HG02763 (cell line): ENCODE data around the gene MPZL2.

Experiments
- ATAC-seq: cut with Tn5 transposase; IDR thresholded peaks from one replicate; pipeline ENCODE4 v1.9.1; 2021; ENCODE audit warnings: mild to moderate bottlenecking, moderate library complexity; ENCODE audit not compliant: unreplicated experiment

The MPZL2 gene

DNA sequence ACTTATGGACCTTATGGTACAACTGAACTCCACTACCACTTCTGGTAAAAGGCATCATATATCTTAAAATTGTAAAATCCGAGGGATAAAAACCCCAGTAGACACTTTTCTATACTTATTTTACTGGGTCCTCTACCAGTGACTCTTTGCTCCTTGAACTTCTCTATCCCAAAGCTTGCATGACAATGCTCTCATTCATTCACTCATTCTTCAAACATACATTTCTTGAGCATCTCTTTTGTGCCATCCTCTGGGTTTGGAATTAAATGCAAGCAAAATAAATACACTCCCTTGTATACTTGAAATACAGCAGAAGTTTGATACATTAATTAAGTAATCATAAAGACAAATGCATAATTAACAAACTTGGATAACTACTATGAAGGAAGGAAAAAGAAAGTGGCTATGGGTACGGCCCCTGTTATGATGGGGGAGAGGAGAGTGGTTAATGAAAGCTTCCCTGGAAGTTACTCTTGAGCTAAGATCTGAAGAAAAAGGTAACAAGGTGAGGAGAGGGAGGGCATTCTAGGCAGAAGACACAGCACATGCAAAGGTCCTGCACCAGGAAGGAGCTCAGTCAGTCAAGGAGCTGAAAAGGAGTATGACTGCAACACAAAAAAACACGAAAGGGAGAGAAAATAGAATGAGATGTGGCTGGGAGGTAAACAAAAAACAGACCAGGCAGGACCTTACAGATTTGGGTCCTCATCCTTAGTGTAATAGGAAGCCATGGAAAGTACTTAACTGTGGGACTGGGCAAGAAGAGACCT is 19.9 kb downstream of the MPZL2 start:
- ATAC-seq = no peak

DNA sequence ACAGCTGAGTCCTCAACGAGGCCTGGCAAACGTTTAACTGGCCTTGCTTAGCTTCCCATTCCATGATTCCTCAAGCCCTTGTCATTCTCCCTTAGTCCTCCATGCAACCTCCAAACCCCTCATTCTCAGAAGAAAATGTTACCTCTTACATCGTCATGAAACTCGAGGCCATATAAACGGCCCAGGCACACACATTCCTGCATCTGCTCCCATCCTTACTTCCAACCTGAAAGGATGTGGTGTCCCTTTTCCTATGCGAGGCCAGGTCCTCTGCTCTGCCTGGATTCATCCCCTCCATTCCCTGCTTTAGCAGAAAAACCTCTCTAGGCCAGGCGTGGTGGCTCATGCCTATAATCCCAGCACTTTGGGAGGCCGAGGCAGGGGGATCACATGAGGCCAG is 20.9 kb downstream of the MPZL2 start:
- no peak for ATAC-seq

DNA sequence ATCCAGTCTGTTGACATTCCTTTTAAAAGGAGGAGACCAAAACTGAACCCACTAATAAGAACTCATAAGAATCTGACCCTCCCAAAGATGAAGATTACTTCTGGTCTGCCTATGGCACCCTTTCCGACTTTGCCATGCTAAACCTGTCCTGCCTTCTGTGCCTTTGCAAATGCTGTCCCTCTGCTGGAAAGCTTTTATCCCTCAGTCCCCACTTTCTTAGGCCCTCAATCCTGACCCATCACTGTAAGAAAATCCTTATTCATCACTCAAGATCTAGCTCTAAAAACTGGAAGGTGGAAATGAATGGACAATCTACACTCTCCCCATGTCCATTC is 22.4 kb downstream of the MPZL2 start:
- ATAC-seq = no peak

DNA sequence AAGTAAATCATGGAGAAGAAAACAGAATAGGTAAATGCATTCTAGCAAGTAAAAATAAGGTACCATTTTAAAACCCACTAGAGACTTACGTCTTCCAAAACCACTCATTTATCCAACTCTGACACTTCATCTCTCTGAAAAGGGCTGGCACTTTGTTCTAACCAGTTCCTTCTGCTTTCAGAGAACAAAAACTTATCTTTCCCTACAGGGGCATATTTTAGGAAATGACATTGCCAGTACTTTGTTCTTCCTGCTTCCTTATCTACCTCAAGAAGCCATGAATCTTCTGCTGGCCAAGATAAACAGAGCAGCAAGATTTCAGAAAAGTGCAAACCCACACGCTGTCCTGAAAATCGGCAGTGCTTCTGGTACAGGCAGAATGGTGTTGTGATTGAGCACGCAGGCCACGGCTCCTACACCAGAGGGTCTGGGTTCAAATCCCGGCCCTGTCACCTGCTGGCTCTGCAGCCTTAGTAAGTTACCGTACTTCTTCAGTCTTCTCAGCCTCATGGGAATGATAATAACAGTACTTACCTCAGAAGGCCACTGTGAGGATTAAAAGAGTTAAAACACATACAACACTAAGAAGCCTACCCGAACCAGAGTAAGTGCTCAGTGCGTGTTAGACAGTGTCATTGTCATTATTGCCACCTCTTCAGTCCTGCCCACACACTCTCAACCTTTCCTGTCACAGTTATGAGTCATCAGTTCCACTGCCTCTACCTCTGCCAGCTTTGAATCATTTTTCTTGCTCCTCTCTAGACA is 22.9 kb downstream of the MPZL2 start:
- ATAC-seq = peak; percentile 90

DNA sequence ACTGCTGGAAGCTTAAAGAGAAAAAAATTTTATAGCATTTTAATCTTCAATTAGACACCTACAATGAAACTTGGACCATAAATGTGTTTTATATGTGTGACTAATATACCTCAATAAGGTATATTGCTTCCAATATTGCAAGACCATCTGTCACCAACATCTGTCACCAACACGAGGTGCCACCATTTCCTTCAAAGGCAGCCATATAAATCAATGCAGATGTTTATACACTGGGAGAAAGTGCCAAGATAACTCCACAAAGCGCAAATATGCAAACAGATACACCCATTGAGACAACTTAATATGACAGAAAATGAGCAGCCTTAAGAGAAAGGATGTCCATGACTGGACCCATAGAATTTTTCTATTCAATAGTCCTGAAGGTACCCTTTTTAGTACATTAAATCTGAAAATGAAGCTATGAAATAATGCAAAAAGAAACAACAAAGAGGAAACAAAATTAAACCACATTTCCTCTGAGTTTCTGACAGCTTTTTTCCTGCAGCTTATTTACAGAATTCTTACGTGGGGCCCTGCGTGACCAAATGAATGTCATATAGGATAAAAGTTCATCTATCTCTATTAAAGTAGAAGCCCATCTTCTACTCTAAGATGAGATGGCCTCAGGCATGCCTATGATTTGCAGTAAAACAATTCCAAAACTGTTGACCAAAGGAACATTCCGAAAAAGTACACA is 24.4 kb downstream of the MPZL2 start:
- no peak for ATAC-seq

DNA sequence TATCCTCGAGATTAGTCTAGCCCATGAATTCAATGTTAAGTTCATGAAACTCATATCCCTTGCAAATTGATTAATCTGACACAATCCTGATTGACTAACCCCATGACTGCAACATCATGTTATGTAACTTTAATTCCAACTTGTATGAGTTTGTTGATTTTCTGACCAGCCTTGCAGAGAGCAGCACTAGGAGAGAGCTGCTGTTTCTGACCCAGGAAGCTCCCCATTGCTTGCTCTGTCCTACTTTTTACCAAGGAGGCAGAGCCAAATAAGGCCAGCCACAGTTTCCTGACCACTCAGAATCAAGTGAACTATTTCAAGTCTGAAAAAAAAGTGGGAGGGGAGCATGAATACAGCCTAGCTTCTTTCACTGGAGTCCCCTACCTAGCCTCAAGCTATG is 25.2 kb downstream of the MPZL2 start:
- ATAC-seq = no peak

DNA sequence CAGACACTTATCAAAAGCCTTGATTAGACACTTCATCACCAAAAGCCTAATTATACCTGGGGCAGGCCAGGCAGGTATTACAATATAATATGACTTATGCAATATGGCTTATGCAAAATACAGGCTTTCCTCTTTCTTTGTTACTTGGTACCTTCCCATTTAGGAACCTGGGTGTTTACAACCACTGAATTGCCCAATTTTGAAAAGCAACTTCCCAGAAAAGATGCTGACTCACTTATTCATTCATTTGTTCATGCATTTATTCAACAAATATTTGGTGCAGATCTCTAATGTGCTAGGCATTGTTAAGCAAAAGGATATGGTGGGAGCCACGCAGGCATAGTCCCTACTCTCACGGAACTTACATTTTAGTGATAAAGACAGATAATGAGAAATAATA is 25.7 kb downstream of the MPZL2 start:
- ATAC-seq = no peak

DNA sequence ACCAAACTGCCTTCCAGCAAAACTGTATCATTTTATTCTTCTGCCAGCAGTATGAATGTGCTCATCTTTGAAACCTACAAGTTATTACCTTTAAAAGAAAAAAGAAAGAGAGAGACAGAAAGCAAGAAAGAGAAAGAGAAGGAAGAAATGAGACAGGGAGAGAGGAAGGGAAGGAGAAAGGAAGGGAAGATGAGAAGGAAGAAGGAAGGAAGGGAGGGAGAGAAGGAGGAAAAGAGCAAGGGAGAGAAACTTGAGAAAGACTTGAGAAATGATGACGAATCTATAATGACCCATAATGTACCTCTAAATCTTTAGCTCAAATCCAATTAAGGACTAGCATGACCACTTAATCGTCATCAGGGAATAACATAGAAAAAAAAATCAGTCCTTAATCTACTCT is 27.9 kb downstream of the MPZL2 start:
- no peak for ATAC-seq

DNA sequence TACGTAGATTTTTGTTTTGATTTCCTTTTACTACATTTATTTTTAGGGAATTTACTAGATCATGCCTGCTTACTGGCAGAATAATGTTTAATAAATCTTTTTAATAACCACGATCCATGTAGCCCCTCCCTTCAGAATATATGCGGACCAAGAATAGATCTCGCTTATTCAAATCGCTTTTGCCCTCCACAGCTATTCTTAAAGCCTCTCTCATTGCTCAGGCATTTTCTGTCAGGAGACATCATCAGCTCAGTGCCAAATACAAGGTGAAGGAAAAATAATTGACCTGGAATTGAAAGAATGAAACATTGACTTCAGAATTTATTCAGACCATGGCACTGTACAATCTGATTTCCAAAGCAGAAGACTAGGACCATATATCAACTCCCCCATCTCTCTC is 29.3 kb downstream of the MPZL2 start:
- ATAC-seq = no peak

DNA sequence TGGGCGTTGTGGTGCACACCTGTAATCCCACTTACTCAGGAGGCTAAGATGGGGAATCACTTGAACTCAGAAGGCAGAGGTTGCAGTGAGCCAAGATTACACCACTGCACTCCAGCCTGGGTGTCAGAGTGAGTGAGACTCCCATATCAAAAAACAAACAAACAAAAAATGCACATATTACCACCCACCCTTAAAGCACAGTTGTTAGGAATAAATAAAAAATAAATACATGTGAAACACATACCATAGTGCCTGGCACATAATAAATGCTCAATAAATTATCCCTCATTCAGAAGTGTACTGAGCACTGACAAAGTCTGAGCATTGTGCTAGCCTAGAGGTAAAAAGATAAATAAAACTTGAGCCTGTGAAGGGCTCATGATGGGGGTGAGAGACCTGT is 30.2 kb downstream of the MPZL2 start:
- no peak for ATAC-seq

DNA sequence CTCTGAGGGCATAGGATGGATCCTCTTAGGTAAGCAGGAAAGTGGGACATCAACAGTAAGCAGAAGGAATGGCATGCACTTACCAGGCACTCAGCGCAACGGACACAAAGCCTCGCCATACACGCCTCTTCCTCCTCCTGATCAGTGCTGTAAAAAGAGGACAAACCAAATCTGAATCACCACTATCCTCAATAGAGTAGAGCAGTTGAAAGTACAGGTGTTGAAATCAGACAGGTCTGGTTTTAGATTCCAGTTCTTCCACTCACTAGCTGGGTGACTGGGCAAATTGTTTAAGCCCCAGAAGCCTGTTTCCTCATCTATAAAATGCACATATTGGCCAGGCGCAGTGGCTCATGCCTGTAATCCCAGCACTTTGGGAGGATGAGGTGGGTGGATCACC is 30.7 kb downstream of the MPZL2 start:
- no peak for ATAC-seq

DNA sequence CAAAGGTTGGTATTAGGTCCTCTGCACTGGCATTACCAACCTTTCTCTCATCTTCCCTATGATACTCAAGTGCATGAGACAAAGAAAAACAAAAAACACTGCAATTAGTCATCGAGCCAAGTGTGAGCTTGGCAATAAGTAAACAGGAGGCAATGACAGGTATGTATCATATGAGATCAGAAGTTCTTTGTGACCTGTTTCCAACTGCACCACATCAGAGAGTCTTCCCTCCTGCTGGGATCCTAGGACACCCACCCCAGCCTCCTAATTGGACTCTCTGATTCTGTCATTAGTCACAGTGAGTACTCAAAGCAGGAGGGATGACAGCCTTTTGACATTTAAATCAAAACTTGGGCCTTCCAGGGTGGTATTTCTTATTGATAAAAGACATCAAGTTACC is 31.4 kb downstream of the MPZL2 start:
- ATAC-seq = no peak

DNA sequence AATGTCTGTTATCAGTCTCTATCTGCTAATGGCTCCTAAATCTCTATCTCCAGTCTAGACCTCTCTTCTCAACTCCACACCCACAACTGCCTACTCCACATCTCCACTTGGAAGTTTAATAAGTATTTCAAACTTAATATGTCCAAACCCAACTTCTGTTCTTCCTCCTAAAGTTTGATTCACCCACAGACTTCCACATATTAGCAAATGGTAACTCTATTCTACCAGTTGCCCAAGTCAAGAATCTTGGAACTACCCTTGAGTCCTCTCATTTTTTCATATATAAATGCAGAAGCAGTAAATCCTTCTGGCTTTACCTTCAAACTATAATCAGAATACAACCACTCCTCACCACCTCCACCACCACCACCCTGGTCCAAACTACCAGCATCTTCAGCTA is 32.6 kb downstream of the MPZL2 start:
- no peak for ATAC-seq

DNA sequence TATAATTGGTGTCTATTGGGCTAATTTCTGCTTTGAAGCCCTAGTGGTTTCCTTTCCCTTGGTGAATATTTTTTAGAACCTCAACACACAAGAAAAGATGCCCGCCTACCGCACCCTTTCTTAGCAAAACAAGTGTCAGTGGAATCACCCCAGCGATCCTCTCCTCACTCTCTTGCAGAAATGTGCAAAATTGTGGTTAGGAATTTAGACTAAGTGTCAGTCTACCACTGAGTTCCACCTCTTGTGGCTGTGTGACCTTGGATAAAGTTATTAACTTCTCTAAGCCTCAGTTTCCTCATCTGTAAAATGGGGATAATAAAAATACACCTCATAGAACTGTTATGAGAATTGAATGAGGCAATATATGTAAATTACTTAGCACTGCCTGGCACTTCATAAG is 34.0 kb downstream of the MPZL2 start:
- ATAC-seq = no peak

DNA sequence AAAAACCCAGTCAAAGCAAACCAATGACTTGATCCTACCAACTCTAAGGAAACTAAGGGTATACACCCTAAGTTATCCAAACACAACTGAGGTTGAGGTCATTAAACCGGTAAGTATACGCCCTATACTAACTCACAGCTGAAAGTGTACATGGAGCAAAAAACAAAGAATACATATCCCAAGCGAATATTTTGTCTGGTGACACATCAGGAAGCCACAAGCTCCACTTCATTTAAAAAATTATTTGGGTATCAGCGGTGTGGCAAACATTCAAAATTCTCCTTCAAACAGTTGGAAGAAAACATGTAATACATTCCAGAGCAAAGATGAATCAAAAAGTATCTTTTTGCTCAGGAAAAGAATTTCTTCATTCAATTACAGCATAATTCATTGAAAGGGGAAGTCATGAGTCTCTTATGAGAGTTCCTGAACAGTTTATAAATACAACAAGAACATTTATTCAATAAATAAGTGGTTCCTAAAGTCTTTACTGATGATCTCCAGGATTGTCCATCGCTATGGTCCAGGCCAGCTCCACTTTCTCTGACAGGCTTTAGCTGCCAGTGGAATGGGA is 34.7 kb downstream of the MPZL2 start:
- no peak for ATAC-seq

DNA sequence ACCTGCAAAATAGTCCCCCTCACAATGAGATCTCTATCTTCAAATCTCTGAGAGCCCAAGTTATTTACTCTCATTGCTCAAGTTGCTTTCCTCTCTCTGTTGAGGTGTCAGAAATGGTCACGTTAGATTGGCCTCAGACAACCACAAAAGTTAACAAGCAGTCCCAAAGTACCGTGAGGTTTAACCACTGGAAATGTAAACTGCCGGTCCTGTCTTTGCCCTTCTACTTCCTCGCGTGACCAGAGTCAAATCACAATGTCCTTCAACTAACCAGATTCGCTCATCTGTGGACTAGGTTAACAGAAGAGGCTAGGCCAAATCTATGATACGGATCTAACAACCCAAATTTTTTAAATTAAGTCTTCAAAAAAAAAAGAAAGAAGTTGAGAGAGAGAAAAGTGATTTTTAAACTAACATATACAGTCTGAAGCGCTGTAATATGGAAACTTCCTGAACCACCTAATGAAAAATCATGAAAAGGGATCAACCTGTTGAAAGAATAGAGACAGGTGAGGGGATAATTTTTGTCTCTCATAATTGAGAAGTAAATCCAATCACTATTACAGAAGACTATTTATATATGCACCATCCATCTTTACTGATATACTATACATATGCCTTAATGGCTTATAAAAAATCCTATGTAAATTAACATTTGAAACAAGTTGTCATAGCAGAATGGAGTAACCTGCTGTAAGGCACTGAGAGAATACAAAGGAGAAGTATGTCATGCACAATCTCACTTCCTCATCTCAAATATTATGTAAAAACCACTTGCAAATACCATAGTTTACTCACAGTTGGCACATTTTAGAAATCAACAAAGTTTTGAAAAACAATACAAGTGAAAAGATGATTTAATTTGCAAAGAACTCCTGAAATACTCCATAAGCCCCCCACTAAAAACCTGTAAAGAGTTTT is 36.0 kb downstream of the MPZL2 start:
- ATAC-seq = peak; percentile 42

DNA sequence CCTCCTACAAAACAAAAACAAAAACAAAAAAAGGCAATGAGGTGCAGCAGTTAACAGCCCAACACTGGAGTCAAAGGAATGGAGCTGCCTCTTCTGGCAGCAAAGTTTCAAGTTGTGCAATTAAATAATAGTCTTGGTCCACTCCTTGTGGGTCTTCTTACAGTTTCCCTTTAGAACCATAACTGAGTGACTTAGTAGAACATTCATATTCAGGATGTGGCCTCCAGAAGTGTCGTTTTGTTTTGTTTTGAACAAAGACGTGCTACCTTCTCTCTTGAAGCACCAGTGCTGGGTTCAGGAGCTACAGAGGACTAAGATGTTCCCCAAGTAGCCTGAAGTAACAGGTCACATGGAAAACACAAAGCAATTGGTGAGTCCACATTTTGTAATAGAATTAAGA is 37.3 kb downstream of the MPZL2 start:
- no peak for ATAC-seq

DNA sequence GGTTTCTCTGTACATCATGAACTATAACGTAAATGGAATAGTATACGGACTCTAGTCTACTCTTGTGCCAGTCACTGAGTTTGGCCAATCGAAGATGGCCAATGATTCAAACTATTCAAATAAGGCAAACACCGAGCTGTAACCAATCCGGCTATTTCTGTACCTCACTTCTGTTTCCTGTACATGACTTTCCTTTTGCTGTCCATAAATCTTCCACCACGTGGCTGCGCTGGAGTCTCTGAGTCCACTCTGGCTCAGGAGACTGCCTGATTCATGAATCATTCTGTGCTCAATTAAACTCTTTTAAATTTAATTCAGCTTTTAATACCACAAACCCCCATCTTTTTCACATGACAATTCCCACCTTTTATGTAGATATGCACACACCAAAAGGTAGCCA is 37.8 kb downstream of the MPZL2 start:
- ATAC-seq = no peak

DNA sequence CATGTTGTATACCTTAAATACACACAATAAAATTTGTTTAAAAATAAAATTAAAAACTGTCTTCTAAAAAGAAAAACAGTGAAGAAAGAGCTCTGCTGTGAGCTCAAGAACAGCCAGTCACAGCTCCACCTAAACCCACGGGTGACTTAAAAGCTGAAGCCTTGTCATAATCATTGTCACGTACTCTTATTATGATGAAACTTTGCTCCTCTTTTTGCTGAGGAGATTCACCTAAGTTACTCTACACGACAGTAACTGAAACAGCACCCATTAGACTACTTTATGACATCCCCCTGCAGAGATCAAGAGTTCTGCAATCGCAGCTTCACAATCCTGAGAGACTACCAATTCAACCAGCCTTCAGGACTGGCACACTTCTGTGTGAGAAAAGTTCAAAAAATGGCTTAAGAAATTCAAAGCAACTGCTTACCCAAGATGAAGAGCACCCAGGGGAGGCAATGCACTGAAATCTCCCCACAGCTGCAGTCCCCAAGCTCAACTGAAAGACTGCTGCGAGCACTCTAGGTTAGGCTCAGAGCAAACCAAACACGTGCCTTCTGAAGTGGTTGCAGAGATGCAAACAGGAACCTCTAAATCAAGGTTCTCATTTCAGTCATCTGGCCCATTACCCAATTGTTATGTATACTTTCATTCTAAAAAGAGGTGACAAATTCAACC is 39.4 kb downstream of the MPZL2 start, which contains the start of gene JAML:
Gene JAML, minus strand, starts transcription at position 501 of the 678 bp plus-strand sequence. CDS start 10,145 bp downstream, outside the sequence.
- no peak for ATAC-seq

DNA sequence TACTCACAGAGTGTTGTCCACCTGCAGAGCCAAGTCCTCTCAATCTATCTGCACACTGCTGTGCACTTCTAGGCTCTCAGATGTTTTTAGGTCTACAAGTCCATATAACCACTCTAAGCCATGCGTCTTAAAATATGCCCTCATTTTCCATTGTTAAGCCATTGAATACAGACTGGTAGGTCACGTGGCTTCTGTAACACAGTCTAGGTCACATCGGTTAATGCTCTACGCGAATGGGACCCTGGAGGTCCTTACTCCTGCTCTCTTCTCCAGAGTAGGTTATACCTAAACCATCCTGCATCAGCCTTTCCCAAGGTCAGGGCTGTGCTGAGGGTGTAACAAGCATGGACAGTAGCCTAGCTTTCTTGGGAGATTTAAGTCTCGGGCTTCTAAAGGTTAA is 40.1 kb downstream of the MPZL2 start:
- no peak for ATAC-seq
